PC-9 (cell line): ENCODE results near the gene RPS8. TPM values are rescaled to one million over a fixed set of nuclear protein-coding genes. Genes with fewer than 3 reads are reported as not detected.

Experiments used
- BruUV-seq: library from RNA; stranded (reverse); fragments of 400-500 nt; replicated peaks from 2 replicates; lab custom pipeline; 2021; lab: Mats Ljungman, UMichigan
- CTCF ChIA-PET: fragments of 300-600 bp; sonication (Branson Sonifier 250); formaldehyde crosslinking; loops from one replicate; lab custom pipeline; 2022; ENCODE audit warnings: antibody characterized with exemption; lab: Charles Lee
- POLR2A ChIA-PET: fragments of 300-600 bp; sonication (Branson Sonifier 250); formaldehyde crosslinking; loops from one replicate; lab custom pipeline; 2022; ENCODE audit warnings: antibody characterized with exemption; ENCODE audit not compliant: unreplicated experiment; lab: Charles Lee
- DNase-seq, 2 experiments: peaks; one replicate each; pipeline versions ENCODE4 v3.0.0 to v3.0.0-alpha.2; 2015 to 2022; ENCODE audit warnings: mixed read lengths in 1 of 2
- H2AFZ ChIP-seq: fragments of 200-600 bp; sonication (generic); 2 replicates; pipeline ENCODE4 v1.8.1; 2017; ENCODE audit warnings: antibody characterized with exemption
- H3F3A ChIP-seq: fragments of 200-600 bp; sonication (generic); 2 replicates; pipeline ENCODE4 v1.8.1; 2017; ENCODE audit warnings: antibody characterized with exemption, mild to moderate bottlenecking, low read depth; ENCODE audit not compliant: insufficient read depth
- H3K27ac ChIP-seq: fragments of 200-600 bp; sonication (generic); 2 replicates; pipeline ENCODE4 v1.6.1; 2016; ENCODE audit warnings: mixed run types
- H3K27me3 ChIP-seq: fragments of 200-600 bp; sonication (generic); 2 replicates; pipeline ENCODE4 v1.6.1; 2016; ENCODE audit warnings: low read depth, mixed run types; ENCODE audit not compliant: insufficient read depth
- H3K36me3 ChIP-seq: fragments of 200-600 bp; sonication (generic); 2 replicates; pipeline ENCODE4 v1.6.1; 2016; ENCODE audit warnings: low read depth, mixed run types
- H3K4me1 ChIP-seq: fragments of 200-600 bp; sonication (generic); replicated peaks from 2 replicates; pipeline ENCODE4 v1.6.1; 2016; ENCODE audit warnings: mixed run types; ENCODE audit not compliant: insufficient read depth
- H3K4me2 ChIP-seq: fragments of 200-600 bp; sonication (generic); 2 replicates; pipeline ENCODE4 v1.6.1; 2017; ENCODE audit warnings: mixed run types
- H3K4me3 ChIP-seq: fragments of 200-600 bp; sonication (generic); 2 replicates; pipeline ENCODE4 v1.6.1; 2016; ENCODE audit warnings: mixed run types
- H3K79me2 ChIP-seq: fragments of 200-600 bp; sonication (generic); 2 replicates; pipeline ENCODE4 v1.6.1; 2017; ENCODE audit warnings: low read depth, mixed run types
- H3K9me2 ChIP-seq: fragments of 200-600 bp; sonication (generic); 2 replicates; pipeline ENCODE4 v1.8.1; 2017; ENCODE audit warnings: mild to moderate bottlenecking; ENCODE audit not compliant: insufficient read depth
- H3K9me3 ChIP-seq: fragments of 200-600 bp; sonication (generic); 2 replicates; pipeline ENCODE4 v1.8.1; 2016; ENCODE audit warnings: low read depth; ENCODE audit not compliant: insufficient read depth
- H4K20me1 ChIP-seq: fragments of 200-600 bp; sonication (generic); 2 replicates; pipeline ENCODE4 v1.8.1; 2017; ENCODE audit not compliant: insufficient read depth
- EZH2 ChIP-seq: fragments of 200-600 bp; sonication (generic); IDR thresholded peaks from 2 replicates; pipeline ENCODE4 v1.8.0; 2017; ENCODE audit warnings: antibody characterized with exemption, low read depth
- intact Hi-C: fragments of 100-400 bp; cut with micrococcal nuclease; formaldehyde crosslinking; loops from one replicate; pipeline ENCODE4 v1.10.0; 2022; ENCODE audit not compliant: unreplicated experiment
- total RNA-seq: library from RNA; stranded (reverse); gene quantifications from 2 replicates; pipeline ENCODE4 v1.2.3, GENCODE V29; 2021
- TF ChIP-seq, protein P1 (sequence below): fragments of 200-600 bp; sonication (generic); conservative IDR thresholded peaks from 2 replicates; pipeline ENCODE4 v1.6.1; 2017; ENCODE audit warnings: mixed run types, antibody characterized with exemption, mild to moderate bottlenecking, moderate library complexity

The RPS8 gene
- total RNA-seq, 1 experiment from 2014 or later, result 2,059 TPM

- BruUV-seq, result no TSS peak
- no peak for TF ChIP-seq EZH2
- TF ChIP-seq, protein P1, sequence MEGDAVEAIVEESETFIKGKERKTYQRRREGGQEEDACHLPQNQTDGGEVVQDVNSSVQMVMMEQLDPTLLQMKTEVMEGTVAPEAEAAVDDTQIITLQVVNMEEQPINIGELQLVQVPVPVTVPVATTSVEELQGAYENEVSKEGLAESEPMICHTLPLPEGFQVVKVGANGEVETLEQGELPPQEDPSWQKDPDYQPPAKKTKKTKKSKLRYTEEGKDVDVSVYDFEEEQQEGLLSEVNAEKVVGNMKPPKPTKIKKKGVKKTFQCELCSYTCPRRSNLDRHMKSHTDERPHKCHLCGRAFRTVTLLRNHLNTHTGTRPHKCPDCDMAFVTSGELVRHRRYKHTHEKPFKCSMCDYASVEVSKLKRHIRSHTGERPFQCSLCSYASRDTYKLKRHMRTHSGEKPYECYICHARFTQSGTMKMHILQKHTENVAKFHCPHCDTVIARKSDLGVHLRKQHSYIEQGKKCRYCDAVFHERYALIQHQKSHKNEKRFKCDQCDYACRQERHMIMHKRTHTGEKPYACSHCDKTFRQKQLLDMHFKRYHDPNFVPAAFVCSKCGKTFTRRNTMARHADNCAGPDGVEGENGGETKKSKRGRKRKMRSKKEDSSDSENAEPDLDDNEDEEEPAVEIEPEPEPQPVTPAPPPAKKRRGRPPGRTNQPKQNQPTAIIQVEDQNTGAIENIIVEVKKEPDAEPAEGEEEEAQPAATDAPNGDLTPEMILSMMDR, result no peak
- CTCF ChIA-PET, result interaction anchor here (1.0 to 1.2 kb wide), 3 partner anchors 17 to 45 kb away, joined by 3 to 4 read pairs (median 3); partner anchors contain the start of gene PLK3
Observed at GRCh38 chr1:44776730-44777068, 1.4 kb downstream of the RPS8 start.

DNA sequence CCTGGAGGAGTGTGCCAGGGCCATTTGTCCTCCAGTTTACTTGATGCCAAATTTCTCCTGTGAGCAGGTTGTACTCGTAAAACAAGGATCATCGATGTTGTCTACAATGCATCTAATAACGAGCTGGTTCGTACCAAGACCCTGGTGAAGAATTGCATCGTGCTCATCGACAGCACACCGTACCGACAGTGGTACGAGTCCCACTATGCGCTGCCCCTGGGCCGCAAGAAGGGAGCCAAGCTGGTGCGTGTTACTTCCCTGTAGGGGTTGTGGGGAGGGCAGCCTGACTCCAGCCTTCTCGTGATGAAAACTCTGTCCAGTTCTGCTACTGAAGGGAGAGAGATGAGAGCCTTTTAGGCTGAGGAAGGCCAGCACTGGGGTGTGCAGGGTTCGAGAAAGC lies 2.2 kb downstream of the RPS8 start:
- H3F3A ChIP-seq, result peaks cover 85% of the 10 kb centered on the region
- no peak for DNase-seq
- no peak overlapping the region for H2AFZ ChIP-seq
- H3K4me3 ChIP-seq, result peak overlapping the region; percentile 95
- H3K27ac ChIP-seq, result peak overlapping the region; percentile 98
- H3K27me3 ChIP-seq, result no peaks in the 10 kb centered on the region
- no peaks in the 10 kb centered on the region for H3K9me2 ChIP-seq
- H4K20me1 ChIP-seq, result peaks cover 43% of the 10 kb centered on the region
- TF ChIP-seq, protein P1, result no peak
- no peak for TF ChIP-seq EZH2
- no peaks in the 10 kb centered on the region for H3K9me3 ChIP-seq
- peaks cover 22% of the 10 kb centered on the region for H3K4me1 ChIP-seq
- H3K36me3 ChIP-seq, result peaks cover 49% of the 10 kb centered on the region
- peaks cover 60% of the 10 kb centered on the region for H3K79me2 ChIP-seq
- BruUV-seq, result no TSS peak
- CTCF ChIA-PET, result no interaction called here
- H3K4me2 ChIP-seq, result peak overlapping the region; percentile 84
- intact Hi-C loops, result no loop called here
- POLR2A ChIA-PET, result interaction anchor here (0.6 to 0.7 kb wide), 2 partner anchors 43 to 889 kb away, joined by 3 to 4 read pairs; no protein-coding TSS in a partner anchor

More at GRCh38 chr1:44776730-44777068, 1.4 kb downstream of the RPS8 start:
- H3K27ac ChIP-seq, result peak overlapping the region; percentile 98
- H3K79me2 ChIP-seq, result peaks cover 60% of the 10 kb centered on the region
- no peak overlapping the region for H2AFZ ChIP-seq
- peak overlapping the region; percentile 84 for H3K4me2 ChIP-seq
- no peak for DNase-seq
- peaks cover 49% of the 10 kb centered on the region for H3K36me3 ChIP-seq
- H4K20me1 ChIP-seq, result peaks cover 43% of the 10 kb centered on the region
- POLR2A ChIA-PET, result interaction anchor here (0.6 kb wide), 1 partner anchor 23 kb away, joined by 4 read pairs; the partner anchor contains the start of gene PLK3
- peak overlapping the region; percentile 95 for H3K4me3 ChIP-seq
- intact Hi-C loops, result no loop called here
- H3K4me1 ChIP-seq, result peaks cover 22% of the 10 kb centered on the region
- H3F3A ChIP-seq, result peaks cover 80% of the 10 kb centered on the region
- no peaks in the 10 kb centered on the region for H3K9me3 ChIP-seq
- H3K27me3 ChIP-seq, result no peaks in the 10 kb centered on the region
- no peaks in the 10 kb centered on the region for H3K9me2 ChIP-seq

DNA sequence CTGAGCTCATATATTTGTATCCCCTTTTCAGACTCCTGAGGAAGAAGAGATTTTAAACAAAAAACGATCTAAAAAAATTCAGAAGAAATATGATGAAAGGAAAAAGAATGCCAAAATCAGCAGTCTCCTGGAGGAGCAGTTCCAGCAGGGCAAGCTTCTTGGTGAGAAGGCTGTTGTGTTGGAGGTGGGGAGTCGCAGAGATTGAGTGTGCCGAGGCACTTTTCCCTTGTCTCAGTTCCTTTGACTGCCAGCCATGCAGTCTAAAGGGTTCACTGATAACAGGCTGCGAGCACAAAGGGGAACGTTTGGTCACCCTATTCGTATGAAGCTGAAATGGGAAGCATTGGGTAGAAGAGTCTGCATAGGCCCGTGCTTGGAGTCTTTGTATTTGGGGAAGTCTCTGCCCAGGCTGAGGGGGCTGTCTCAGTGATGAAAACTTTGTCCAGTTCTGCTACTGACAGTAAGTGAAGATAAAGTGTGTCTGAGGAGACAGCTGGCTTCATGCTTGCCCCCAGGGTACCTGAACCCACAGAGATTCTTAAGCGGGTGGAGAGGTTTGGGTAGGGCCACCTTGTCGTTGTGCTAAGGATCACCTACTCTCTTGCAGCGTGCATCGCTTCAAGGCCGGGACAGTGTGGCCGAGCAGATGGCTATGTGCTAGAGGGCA lies 2.8 kb downstream of the RPS8 start:
- CTCF ChIA-PET, result no interaction called here
- BruUV-seq, result no TSS peak

More for the DNA sequence above, 2.8 kb downstream of the RPS8 start:
- Histone ChIP-seq H3K4me3 (peak overlapping the region; percentile 95; the same call in 1 of the 2 replicates), H3K36me3 (peaks cover 49% of the 10 kb centered on the region), H3K4me1 (peaks cover 22% of the 10 kb centered on the region), H3K79me2 (peaks cover 60% of the 10 kb centered on the region), H3F3A (peaks cover 85% of the 10 kb centered on the region), H3K4me2 (peak overlapping the region; percentile 84), H3K9me3 (no peaks in the 10 kb centered on the region), H3K9me2 (no peaks in the 10 kb centered on the region), H3K27me3 (no peaks in the 10 kb centered on the region), H4K20me1 (peaks cover 43% of the 10 kb centered on the region), H3K27ac (peak overlapping the region; percentile 98), H2AFZ (no peak overlapping the region)
- POLR2A ChIA-PET, result interaction anchor here (0.6 to 0.7 kb wide), 2 partner anchors 42 to 889 kb away, joined by 3 to 4 read pairs; no protein-coding TSS in a partner anchor
- no peak for DNase-seq
- TF ChIP-seq, protein P1, result no peak
- TF ChIP-seq EZH2, result no peak
- intact Hi-C loops, result no loop called here
